HG03103 (cell line): Measurements from ENCODE around the gene SRA1.

Experiments used
- ATAC-seq: cut with Tn5 transposase; IDR thresholded peaks from one replicate; pipeline ENCODE4 v1.9.1; 2021; ENCODE audit warnings: low read depth; ENCODE audit not compliant: unreplicated experiment

SRA1 gene

GRCh38 chr5:140571105-140571504, 13.8 kb upstream of the SRA1 start:
- ATAC-seq: no peak

GRCh38 chr5:140570488-140570887, 13.2 kb upstream of the SRA1 start:
- no peak for ATAC-seq

GRCh38 chr5:140570058-140570457, 12.8 kb upstream of the SRA1 start:
- ATAC-seq: no peak

GRCh38 chr5:140569197-140569596, 11.9 kb upstream of the SRA1 start:
- no peak for ATAC-seq

- no peak for ATAC-seq
Observed at GRCh38 chr5:140568443-140569063, 11.3 kb upstream of the SRA1 start.

- no peak for ATAC-seq
Observed at GRCh38 chr5:140567871-140568270, 10.6 kb upstream of the SRA1 start.

- no peak for ATAC-seq
Observed at GRCh38 chr5:140567136-140567818, 10.0 kb upstream of the SRA1 start.

GRCh38 chr5:140566665-140567064, 9.4 kb upstream of the SRA1 start:
- no peak for ATAC-seq

GRCh38 chr5:140565780-140566095, 8.5 kb upstream of the SRA1 start:
- ATAC-seq: no peak

GRCh38 chr5:140565024-140565779, 7.9 kb upstream of the SRA1 start:
- no peak for ATAC-seq

GRCh38 chr5:140564196-140565023, 7.1 kb upstream of the SRA1 start, which contains the start of the genes APBB3 and SLC35A4:
Gene APBB3 (minus strand): TSS chr5:140564598. CDS start chr5:140564245, 353 bp downstream.
Gene SLC35A4 (plus strand): TSS chr5:140564828. CDS start chr5:140567170, 2,342 bp downstream.
- peak; percentile 80 for ATAC-seq

- no peak for ATAC-seq
Observed at GRCh38 chr5:140563596-140563995, 6.3 kb upstream of the SRA1 start.

GRCh38 chr5:140561753-140562523, 4.7 kb upstream of the SRA1 start:
- ATAC-seq: no peak

GRCh38 chr5:140560227-140560626, 3.0 kb upstream of the SRA1 start:
- no peak for ATAC-seq

GRCh38 chr5:140558542-140558941, 1.3 kb upstream of the SRA1 start:
- ATAC-seq: no peak

- no peak for ATAC-seq
Observed at GRCh38 chr5:140557965-140558364, 692 bp upstream of the SRA1 start.

- ATAC-seq: no peak
Observed at GRCh38 chr5:140556438-140556837, 835 bp downstream of the SRA1 start.

GRCh38 chr5:140555747-140556312, 1.4 kb downstream of the SRA1 start:
- ATAC-seq: no peak

GRCh38 chr5:140554454-140554853, 2.8 kb downstream of the SRA1 start:
- ATAC-seq: no peak

- ATAC-seq: no peak
Observed at GRCh38 chr5:140553657-140554056, 3.6 kb downstream of the SRA1 start.
